Central memory CD8-positive, alpha-beta T cell (primary cell): ENCODE data around the gene EAF1.
"Not testable (repeated sequence)": the region's sequence is repeated elsewhere in the genome, so short reads cannot be mapped to it uniquely, and the experiment has no call there.

Experiments
- ATAC-seq: fragments of 150-1000 bp; cut with Tn5 transposase; replicated peaks from 2 replicates; pipeline ENCODE4 v1.10.0; 2022; ENCODE audit warnings: mild to moderate bottlenecking, moderate FRiP score, moderate number of reproducible peaks; ENCODE audit not compliant: poor library complexity, severe bottlenecking; ENCODE audit errors: extremely low read depth
- DNase-seq, 2 donors: peaks; one replicate each; pipeline ENCODE4 v3.0.0; 2021; ENCODE audit warnings: low spot score in 2 of 2
- H3K27ac Mint-ChIP-seq: one replicate; pipeline ENCODE4 v1.8.0; 2022; ENCODE audit warnings: low read depth, mild to moderate bottlenecking, moderate library complexity, mixed read lengths
- H3K27me3 Mint-ChIP-seq: one replicate; pipeline ENCODE4 v1.8.0; 2022; ENCODE audit warnings: mixed read lengths
- H3K36me3 Mint-ChIP-seq: one replicate; pipeline ENCODE4 v1.8.0; 2022; ENCODE audit warnings: mild to moderate bottlenecking, moderate library complexity, mixed read lengths; ENCODE audit not compliant: insufficient read depth
- H3K4me1 Mint-ChIP-seq: one replicate; pipeline ENCODE4 v1.8.0; 2022; ENCODE audit warnings: mixed read lengths
- H3K4me3 Mint-ChIP-seq: one replicate; pipeline ENCODE4 v1.8.0; 2022; ENCODE audit warnings: mild to moderate bottlenecking, moderate library complexity, mixed read lengths
- H3K9me3 Mint-ChIP-seq: one replicate; pipeline ENCODE4 v1.8.0; 2022; ENCODE audit warnings: mixed read lengths

Gene EAF1

GRCh38 chr3:15479400-15480224 is 52.2 kb downstream of the EAF1 start:
- H3K4me3 Mint-ChIP-seq = no peak overlapping the region
- no peak overlapping the region for H3K27ac Mint-ChIP-seq
- no peak for DNase-seq
- no peaks in the 10 kb centered on the region for H3K27me3 Mint-ChIP-seq
- ATAC-seq = no peak
- H3K36me3 Mint-ChIP-seq = no peaks in the 10 kb centered on the region
- no peaks in the 10 kb centered on the region for H3K9me3 Mint-ChIP-seq
- H3K4me1 Mint-ChIP-seq = no peaks in the 10 kb centered on the region

GRCh38 chr3:15484551-15484950 is 57.2 kb downstream of the EAF1 start:
- H3K4me1 Mint-ChIP-seq, H3K36me3 Mint-ChIP-seq, DNase-seq, H3K4me3 Mint-ChIP-seq, H3K27ac Mint-ChIP-seq, H3K27me3 Mint-ChIP-seq, H3K9me3 Mint-ChIP-seq, ATAC-seq: not testable (repeated sequence)

- H3K9me3 Mint-ChIP-seq = no peaks in the 10 kb centered on the region
- DNase-seq (no peak), ATAC-seq (no peak)
- no peaks in the 10 kb centered on the region for H3K4me1 Mint-ChIP-seq
- H3K27me3 Mint-ChIP-seq = no peaks in the 10 kb centered on the region
- H3K4me3 Mint-ChIP-seq = no peak overlapping the region
- no peak overlapping the region for H3K27ac Mint-ChIP-seq
- H3K36me3 Mint-ChIP-seq = no peaks in the 10 kb centered on the region
Observed at GRCh38 chr3:15486020-15486419, 58.6 kb downstream of the EAF1 start.

- H3K27ac Mint-ChIP-seq = no peak overlapping the region
- H3K36me3 Mint-ChIP-seq = no peaks in the 10 kb centered on the region
- ATAC-seq (no peak), DNase-seq (no peak)
- H3K4me3 Mint-ChIP-seq = no peak overlapping the region
- H3K27me3 Mint-ChIP-seq = no peaks in the 10 kb centered on the region
- H3K9me3 Mint-ChIP-seq = no peaks in the 10 kb centered on the region
- H3K4me1 Mint-ChIP-seq = no peaks in the 10 kb centered on the region
Observed at GRCh38 chr3:15486979-15487378, 59.6 kb downstream of the EAF1 start.

GRCh38 chr3:15488002-15488401 is 60.6 kb downstream of the EAF1 start:
- Mint-ChIP-seq H3K4me3 (no peak overlapping the region), H3K27me3 (no peaks in the 10 kb centered on the region), H3K27ac (no peak overlapping the region), H3K9me3 (no peaks in the 10 kb centered on the region), H3K36me3 (no peaks in the 10 kb centered on the region), H3K4me1 (no peaks in the 10 kb centered on the region)
- ATAC-seq (no peak), DNase-seq (no peak)

- no peaks in the 10 kb centered on the region for H3K9me3 Mint-ChIP-seq
- H3K4me3 Mint-ChIP-seq = no peak overlapping the region
- H3K27ac Mint-ChIP-seq = no peak overlapping the region
- H3K27me3 Mint-ChIP-seq = no peaks in the 10 kb centered on the region
- ATAC-seq = no peak
- no peak for DNase-seq
- H3K36me3 Mint-ChIP-seq = no peaks in the 10 kb centered on the region
- peaks cover 5% of the 10 kb centered on the region for H3K4me1 Mint-ChIP-seq
Observed at GRCh38 chr3:15490158-15490557, 62.8 kb downstream of the EAF1 start.

GRCh38 chr3:15491143-15491542 is 63.7 kb downstream of the EAF1 start:
- Mint-ChIP-seq H3K36me3 (no peaks in the 10 kb centered on the region), H3K27me3 (no peaks in the 10 kb centered on the region), H3K4me1 (peaks cover 5% of the 10 kb centered on the region), H3K27ac (no peak overlapping the region), H3K9me3 (no peaks in the 10 kb centered on the region), H3K4me3 (no peak overlapping the region)
- no peak for DNase-seq
- no peak for ATAC-seq
